Duodenal mucosa (tissue), 2 donors: ENCODE measurements around the gene PBX4.

Experiments
- H3K27ac ChIP-seq: one replicate; pipeline ENCODE4 v1.7.0; 2013; ENCODE audit warnings: low read depth, low read length
- H3K27me3 ChIP-seq, 2 donors: one replicate each; pipeline ENCODE4 v1.7.0; 2013; ENCODE audit warnings: low read length in 2 of 2, control low read depth in 1 of 2; ENCODE audit not compliant: insufficient read depth in 2 of 2, control insufficient read depth in 1 of 2
- H3K36me3 ChIP-seq, 2 donors: one replicate each; pipeline ENCODE4 v1.7.0; 2013; ENCODE audit warnings: low read length in 2 of 2, control low read depth in 1 of 2; ENCODE audit not compliant: insufficient read depth in 2 of 2, control insufficient read depth in 1 of 2
- H3K4me1 ChIP-seq, 2 donors: one replicate each; pipeline ENCODE4 v1.7.0; 2013; ENCODE audit warnings: low read length in 2 of 2, control low read depth in 1 of 2; ENCODE audit not compliant: insufficient read depth in 2 of 2, control insufficient read depth in 1 of 2
- H3K4me3 ChIP-seq, 2 donors: one replicate each; pipeline ENCODE4 v1.7.0; 2013; ENCODE audit warnings: low read length in 2 of 2, low read depth in 1 of 2
- H3K9ac ChIP-seq, 2 donors: one replicate each; pipeline ENCODE4 v1.7.0; 2013; ENCODE audit warnings: low read length in 2 of 2, low read depth in 1 of 2
- H3K9me3 ChIP-seq, 2 donors: one replicate each; pipeline ENCODE4 v1.7.0; 2013; ENCODE audit warnings: low read length in 2 of 2, control low read depth in 1 of 2; ENCODE audit not compliant: control insufficient read depth in 1 of 2

The PBX4 gene

DNA sequence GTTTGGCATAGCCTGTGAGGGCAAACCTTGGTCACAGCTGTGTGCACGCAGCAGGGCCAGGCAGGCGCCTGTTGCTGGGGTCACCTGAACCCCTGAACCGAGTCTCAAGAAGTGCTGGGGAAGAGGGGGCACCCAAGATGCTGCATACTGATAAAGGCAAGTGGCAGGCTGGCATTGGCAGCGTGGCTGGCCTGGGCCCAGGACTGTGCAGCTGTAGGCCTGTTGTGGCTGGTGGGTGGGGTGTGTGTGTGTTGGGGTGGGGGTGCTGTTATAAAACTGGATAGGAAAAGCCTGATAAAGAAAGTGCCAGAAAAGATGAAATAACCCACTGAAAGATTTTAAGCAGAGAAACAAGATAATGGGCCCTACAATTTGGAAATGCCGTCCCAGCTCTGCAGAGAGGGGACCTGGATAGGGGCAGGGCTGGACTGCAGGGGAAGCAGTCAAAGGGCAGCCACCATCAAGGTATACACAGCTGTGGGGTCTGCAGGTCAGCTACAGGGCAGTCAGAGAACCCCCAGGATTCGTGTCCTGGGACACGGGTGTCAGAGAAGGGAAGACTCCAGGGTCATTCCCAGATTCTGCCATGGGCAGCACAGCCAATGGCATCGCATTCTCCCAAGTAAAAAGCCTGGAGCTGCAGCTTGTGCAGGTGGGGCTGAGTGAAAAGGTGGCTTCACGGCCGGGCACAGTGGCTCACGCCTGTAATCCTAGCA is 47.3 kb downstream of the PBX4 start:
- no peak overlapping the region for H3K4me3 ChIP-seq
- H3K27me3 ChIP-seq, result no peaks in the 10 kb centered on the region
- no peaks in the 10 kb centered on the region for H3K9me3 ChIP-seq
- H3K36me3 ChIP-seq, result no peaks in the 10 kb centered on the region
- H3K9ac ChIP-seq, result no peak overlapping the region
- H3K27ac ChIP-seq, result no peak overlapping the region
- H3K4me1 ChIP-seq, result peaks cover 0 to 1% of the 10 kb centered on the region in 2 donors

- Histone ChIP-seq H3K4me3 (no peak overlapping the region), H3K9ac (no peak overlapping the region), H3K36me3 (no peaks in the 10 kb centered on the region), H3K27ac (no peak overlapping the region), H3K27me3 (no peaks in the 10 kb centered on the region), H3K4me1 (peaks cover 0 to 4% of the 10 kb centered on the region in 2 donors), H3K9me3 (no peaks in the 10 kb centered on the region)
Measured at GRCh38 chr19:19570571-19570970, 47.9 kb downstream of the PBX4 start.

DNA sequence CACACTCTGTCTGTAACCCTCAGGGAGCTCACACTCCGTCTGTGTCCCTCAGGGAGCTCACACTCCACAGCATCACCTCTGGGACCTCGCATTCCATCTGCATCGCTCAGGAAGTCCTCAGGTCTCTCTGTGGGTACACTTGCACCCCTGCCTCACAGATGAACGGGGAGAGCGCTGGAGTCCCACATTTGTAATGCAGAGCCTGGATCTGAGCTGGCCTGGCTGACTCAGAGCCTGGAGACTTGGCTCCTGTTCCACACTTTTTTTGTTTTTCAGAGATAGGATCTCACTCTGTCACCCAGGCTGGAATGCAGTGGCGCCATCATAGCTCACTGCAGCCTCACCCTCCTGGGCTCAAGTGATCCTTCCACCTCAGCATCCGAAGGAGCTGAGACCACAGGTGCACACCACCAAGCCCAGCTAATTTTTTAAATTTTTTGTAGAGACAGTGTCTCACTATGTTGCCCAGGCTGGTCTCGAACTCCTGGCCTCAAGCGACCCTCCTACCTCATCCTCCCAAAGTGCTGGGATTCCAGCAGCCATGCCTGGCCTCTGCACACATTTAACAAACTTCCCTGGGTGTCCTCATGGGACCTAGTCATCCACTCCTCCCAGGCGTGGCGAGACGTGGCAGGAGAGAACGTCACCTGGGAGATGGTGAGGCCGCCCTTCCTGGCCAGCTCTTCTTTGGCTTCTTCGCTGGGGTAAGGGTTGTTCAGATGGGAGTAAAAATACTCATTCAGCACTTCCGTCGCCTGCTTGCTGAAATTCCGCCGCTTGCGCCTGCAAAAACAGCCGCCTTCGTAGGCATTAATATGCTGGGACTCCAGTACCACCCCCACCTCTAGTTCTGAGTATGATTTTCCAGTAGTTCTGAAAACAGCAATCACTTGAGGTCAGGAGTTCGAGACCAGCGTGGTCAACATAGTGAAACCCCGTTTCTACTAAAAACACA is 49.4 kb downstream of the PBX4 start:
- Histone ChIP-seq H3K27me3 (no peaks in the 10 kb centered on the region), H3K9me3 (no peaks in the 10 kb centered on the region), H3K9ac (no peak overlapping the region), H3K4me3 (no peak overlapping the region), H3K4me1 (peaks cover 0 to 4% of the 10 kb centered on the region in 2 donors), H3K27ac (no peak overlapping the region), H3K36me3 (no peaks in the 10 kb centered on the region)

GRCh38 chr19:19567391-19567790 is 51.1 kb downstream of the PBX4 start:
- Histone ChIP-seq H3K9ac (no peak overlapping the region), H3K36me3 (no peaks in the 10 kb centered on the region), H3K27me3 (no peaks in the 10 kb centered on the region), H3K4me3 (no peak overlapping the region), H3K9me3 (no peaks in the 10 kb centered on the region), H3K4me1 (peaks cover 0 to 4% of the 10 kb centered on the region in 2 donors), H3K27ac (no peak overlapping the region)

DNA sequence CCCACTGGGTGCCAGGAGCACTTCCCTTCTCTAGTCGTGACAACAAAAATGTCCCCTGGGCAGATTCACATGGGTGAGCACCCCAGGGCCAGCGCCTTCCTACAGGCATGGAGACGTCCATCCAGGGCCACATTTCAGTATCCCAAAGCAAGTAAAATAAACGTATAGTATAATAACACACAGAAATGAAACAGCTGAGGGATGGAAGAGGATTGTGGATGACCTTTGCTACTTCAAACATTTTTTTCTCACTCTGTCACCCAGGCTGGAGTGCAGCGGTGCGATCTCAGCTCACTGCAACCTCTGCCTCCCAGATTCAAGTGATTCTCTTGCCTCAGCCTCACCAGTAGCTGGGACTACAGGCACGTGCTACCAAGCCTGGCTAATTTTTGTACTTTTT is 52.2 kb downstream of the PBX4 start:
- H3K4me3 ChIP-seq, result no peak overlapping the region
- H3K27me3 ChIP-seq, result no peaks in the 10 kb centered on the region
- H3K36me3 ChIP-seq, result no peaks in the 10 kb centered on the region
- no peaks in the 10 kb centered on the region for H3K9me3 ChIP-seq
- peaks cover 0 to 4% of the 10 kb centered on the region in 2 donors for H3K4me1 ChIP-seq
- no peak overlapping the region for H3K27ac ChIP-seq
- H3K9ac ChIP-seq, result no peak overlapping the region

DNA sequence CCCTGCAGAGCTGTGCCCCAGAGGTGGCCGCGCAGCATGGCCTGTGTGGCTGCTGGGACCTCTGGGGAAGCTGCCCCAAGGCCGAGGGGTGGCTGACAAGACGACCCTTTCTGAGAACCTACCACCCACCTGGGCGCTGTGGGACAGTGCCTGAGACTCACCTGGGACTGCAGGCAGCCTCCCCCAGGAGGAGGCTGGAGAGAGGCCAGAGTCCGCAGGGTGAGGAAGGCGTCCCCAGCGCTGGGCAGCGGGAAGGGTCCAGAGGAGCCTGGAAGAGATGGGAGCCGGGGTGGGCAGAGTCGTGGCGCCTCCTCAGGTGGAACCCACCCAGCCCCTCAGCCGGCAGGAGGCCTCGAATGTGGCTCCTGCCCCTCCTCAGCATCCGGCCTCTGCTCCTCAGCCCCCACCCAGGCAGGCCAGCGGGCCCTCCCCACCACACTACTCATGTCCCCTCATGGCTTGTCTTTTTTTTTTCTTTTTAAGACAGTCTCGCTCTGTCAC is 55.1 kb downstream of the PBX4 start:
- Histone ChIP-seq H3K9me3 (no peaks in the 10 kb centered on the region), H3K4me1 (peaks cover 0 to 4% of the 10 kb centered on the region in 2 donors), H3K9ac (no peak overlapping the region), H3K4me3 (no peak overlapping the region), H3K27ac (no peak overlapping the region), H3K36me3 (no peaks in the 10 kb centered on the region), H3K27me3 (no peaks in the 10 kb centered on the region)

DNA sequence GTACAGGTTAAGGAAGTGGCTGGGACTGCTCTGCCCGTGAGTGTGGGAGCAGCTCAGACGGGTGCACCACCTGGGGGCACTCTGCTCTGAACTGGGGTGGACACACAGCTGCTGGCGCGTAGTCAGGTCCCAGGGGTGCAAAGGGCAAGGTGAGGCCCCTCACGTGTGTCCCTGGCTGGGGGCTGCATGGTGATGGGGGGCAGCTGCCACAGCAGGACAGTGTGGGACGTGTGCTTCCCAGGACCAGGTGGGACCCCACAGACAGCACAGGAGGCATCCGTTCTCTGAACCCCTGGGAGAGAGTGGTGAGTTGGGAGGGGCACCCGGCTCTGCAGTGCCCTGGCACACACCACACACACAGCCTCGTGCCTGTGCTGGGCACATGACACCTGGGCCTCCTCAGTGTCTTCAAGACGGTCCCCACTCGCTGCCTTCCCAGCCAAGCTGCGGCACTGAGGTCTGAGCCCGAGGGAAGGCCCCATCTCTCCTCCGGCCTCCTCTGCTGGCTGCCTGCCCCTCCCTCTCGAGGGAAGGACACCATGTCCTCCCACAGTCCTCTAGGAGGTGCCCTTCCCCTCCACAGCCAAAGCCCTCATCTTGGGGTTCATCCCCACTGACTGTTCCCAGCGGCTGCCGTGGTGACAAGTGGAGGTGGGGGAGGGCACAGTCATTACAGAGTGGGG is 55.7 kb downstream of the PBX4 start:
- H3K36me3 ChIP-seq, result no peaks in the 10 kb centered on the region
- peaks cover 0 to 4% of the 10 kb centered on the region in 2 donors for H3K4me1 ChIP-seq
- H3K9ac ChIP-seq, result no peak overlapping the region
- H3K27ac ChIP-seq, result no peak overlapping the region
- H3K4me3 ChIP-seq, result no peak overlapping the region
- no peaks in the 10 kb centered on the region for H3K9me3 ChIP-seq
- H3K27me3 ChIP-seq, result no peaks in the 10 kb centered on the region

- Histone ChIP-seq H3K9me3 (no peaks in the 10 kb centered on the region), H3K4me3 (no peak overlapping the region), H3K4me1 (peaks cover 0 to 4% of the 10 kb centered on the region in 2 donors), H3K27me3 (no peaks in the 10 kb centered on the region), H3K27ac (no peak overlapping the region), H3K36me3 (no peaks in the 10 kb centered on the region), H3K9ac (no peak overlapping the region)
Measured at GRCh38 chr19:19561946-19562664, 56.4 kb downstream of the PBX4 start.

DNA sequence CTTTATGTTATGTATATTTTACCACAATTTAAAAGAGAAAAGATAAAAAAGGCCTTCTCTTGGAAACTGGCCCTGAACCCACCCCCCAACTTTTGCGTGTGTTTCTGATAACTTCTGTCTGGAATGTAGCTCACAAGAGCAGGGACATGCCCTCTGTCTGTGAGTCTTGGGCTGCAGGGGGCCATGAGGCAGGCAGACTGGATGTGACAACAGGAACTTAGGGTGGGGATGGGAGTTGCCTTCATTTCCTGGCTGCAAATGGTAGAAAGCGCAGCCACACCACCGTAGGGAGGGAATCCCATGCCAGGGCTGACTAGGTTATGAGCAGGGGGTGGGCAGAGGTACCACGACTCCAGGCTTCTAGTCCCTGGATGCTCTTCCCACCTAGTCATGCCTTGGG is 58.6 kb downstream of the PBX4 start:
- H3K9ac ChIP-seq, result no peak overlapping the region
- H3K4me1 ChIP-seq, result no peaks in the 10 kb centered on the region
- H3K27me3 ChIP-seq, result no peaks in the 10 kb centered on the region
- H3K27ac ChIP-seq, result no peak overlapping the region
- H3K4me3 ChIP-seq, result no peak overlapping the region
- H3K9me3 ChIP-seq, result no peaks in the 10 kb centered on the region
- no peaks in the 10 kb centered on the region for H3K36me3 ChIP-seq
